ENCODE results near the gene CYP2S1.

CYP2S1 gene

GRCh38 chr19:41230067-41230857 is 37.2 kb downstream of the CYP2S1 start:
- Histone ChIP-seq H3K4me2 (ENCODE audit: low read length) (no peak overlapping the region), H2AFZ (no peak overlapping the region), H3K4me1 (peaks cover 4% of the 10 kb centered on the region), H3K9ac (no peak overlapping the region), H3K36me3 (ENCODE audit: control insufficient read depth, insufficient read depth, low read length) (no peaks in the 10 kb centered on the region), H3K79me2 (no peaks in the 10 kb centered on the region), H3K9me3 (ENCODE audit: control insufficient read depth, low read length) (no peaks in the 10 kb centered on the region), H3K27me3 (ENCODE audit: control insufficient read depth, insufficient read depth, low read length) (no peaks in the 10 kb centered on the region), H3K27ac (no peak overlapping the region), H3K4me3 (ENCODE audit: low read depth, low read length) (no peak overlapping the region)
- TF ChIP-seq CTCF (IDR thresholded peaks at IDR 0.05): no peak

GRCh38 chr19:41232686-41233085 is 39.7 kb downstream of the CYP2S1 start:
- TF ChIP-seq CTCF (IDR thresholded peaks at IDR 0.05): no peak
- no peak overlapping the region for H3K27ac ChIP-seq

GRCh38 chr19:41233748-41234240 is 40.8 kb downstream of the CYP2S1 start:
- H3K4me2 ChIP-seq (ENCODE audit: low read length): no peak overlapping the region
- no peaks in the 10 kb centered on the region for H3K27me3 ChIP-seq (ENCODE audit: control insufficient read depth, insufficient read depth, low read length)
- H3K79me2 ChIP-seq: no peaks in the 10 kb centered on the region
- no peaks in the 10 kb centered on the region for H3K36me3 ChIP-seq (ENCODE audit: control insufficient read depth, insufficient read depth, low read length)
- no peaks in the 10 kb centered on the region for H3K4me1 ChIP-seq
- no peaks in the 10 kb centered on the region for H3K9me3 ChIP-seq (ENCODE audit: control insufficient read depth, low read length)
- H2AFZ ChIP-seq: no peak overlapping the region
- TF ChIP-seq CTCF (IDR thresholded peaks at IDR 0.05): no peak
- no peak overlapping the region for H3K27ac ChIP-seq
- H3K4me3 ChIP-seq (ENCODE audit: low read depth, low read length): no peak overlapping the region
- H3K9ac ChIP-seq: no peak overlapping the region

More at GRCh38 chr19:41232686-41233085, 39.7 kb downstream of the CYP2S1 start:
- Histone ChIP-seq H3K79me2 (no peaks in the 10 kb centered on the region), H3K27me3 (ENCODE audit: control insufficient read depth, insufficient read depth, low read length) (no peaks in the 10 kb centered on the region), H3K9ac (no peak overlapping the region), H3K9me3 (ENCODE audit: control insufficient read depth, low read length) (no peaks in the 10 kb centered on the region), H3K4me1 (no peaks in the 10 kb centered on the region), H2AFZ (no peak overlapping the region), H3K4me3 (ENCODE audit: low read depth, low read length) (no peak overlapping the region), H3K4me2 (ENCODE audit: low read length) (no peak overlapping the region), H3K36me3 (ENCODE audit: control insufficient read depth, insufficient read depth, low read length) (no peaks in the 10 kb centered on the region)

GRCh38 chr19:41234512-41235168 is 41.6 kb downstream of the CYP2S1 start:
- no peaks in the 10 kb centered on the region for H3K4me1 ChIP-seq
- H3K36me3 ChIP-seq (ENCODE audit: control insufficient read depth, insufficient read depth, low read length): no peaks in the 10 kb centered on the region
- H3K9ac ChIP-seq: no peak overlapping the region
- no peak overlapping the region for H3K27ac ChIP-seq
- no peaks in the 10 kb centered on the region for H3K9me3 ChIP-seq (ENCODE audit: control insufficient read depth, low read length)
- no peak overlapping the region for H3K4me3 ChIP-seq (ENCODE audit: low read depth, low read length)
- H3K4me2 ChIP-seq (ENCODE audit: low read length): no peak overlapping the region
- no peaks in the 10 kb centered on the region for H3K79me2 ChIP-seq
- TF ChIP-seq CTCF (IDR thresholded peaks at IDR 0.05): no peak
- H2AFZ ChIP-seq: no peak overlapping the region
- H3K27me3 ChIP-seq (ENCODE audit: control insufficient read depth, insufficient read depth, low read length): no peaks in the 10 kb centered on the region
